Hindlimb muscle (tissue), 1 donor: ENCODE data around the gene SUCO. TPM values are rescaled to one million over a fixed set of nuclear protein-coding genes. Genes with fewer than 3 reads are reported as not detected.

Experiments used
- DNase-seq: peaks from one replicate; pipeline ENCODE4 v3.0.0-alpha.2; 2013
- polyA plus RNA-seq: library from polyadenylated mRNA; unstranded; fragments of 120-200 nt; gene quantifications from one replicate; pipeline ENCODE4 v1.2.1, GENCODE V29; 2013; ENCODE audit not compliant: insufficient read length

SUCO gene
- polyA plus RNA-seq, 1 donor = 36.4 TPM

DNA sequence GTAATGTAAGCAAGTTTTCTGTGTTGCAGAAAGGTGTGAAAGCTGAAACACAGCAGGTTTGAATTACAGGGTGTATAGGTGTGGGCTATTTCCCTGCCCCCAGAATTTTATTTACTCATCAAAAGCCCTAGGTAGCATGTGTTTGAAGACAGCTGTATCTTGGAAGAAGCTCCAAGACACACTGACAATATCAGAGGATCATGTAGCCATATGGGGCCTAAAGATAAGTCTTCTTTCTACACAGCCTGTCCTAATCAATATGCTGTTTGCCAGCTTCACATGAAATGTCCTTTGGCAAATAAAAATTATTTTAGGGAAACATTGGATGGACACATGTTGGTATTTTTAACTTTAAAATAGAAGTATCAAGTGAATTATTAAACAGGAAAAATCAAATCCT is 17.5 kb upstream of the SUCO start:
- DNase-seq = no peak

DNA sequence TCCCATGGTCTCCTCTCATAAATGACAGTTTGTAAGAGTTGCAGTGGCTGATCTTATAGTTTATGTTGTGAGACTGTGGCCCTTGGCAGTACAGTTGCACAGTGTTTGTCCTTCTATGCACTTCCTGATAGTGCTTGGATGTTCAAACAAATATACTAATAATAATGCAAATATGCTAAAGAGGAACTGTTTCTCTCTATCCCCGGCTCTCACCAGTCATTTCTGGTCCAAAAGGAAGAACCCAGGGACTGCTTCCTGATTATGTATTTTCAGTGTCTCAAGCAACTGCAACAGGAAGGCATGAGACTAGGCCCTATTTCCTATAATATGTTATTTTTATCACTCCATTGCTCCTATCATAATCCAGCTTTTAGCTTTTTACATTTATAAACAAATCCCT is 17.0 kb upstream of the SUCO start:
- no peak for DNase-seq

DNA sequence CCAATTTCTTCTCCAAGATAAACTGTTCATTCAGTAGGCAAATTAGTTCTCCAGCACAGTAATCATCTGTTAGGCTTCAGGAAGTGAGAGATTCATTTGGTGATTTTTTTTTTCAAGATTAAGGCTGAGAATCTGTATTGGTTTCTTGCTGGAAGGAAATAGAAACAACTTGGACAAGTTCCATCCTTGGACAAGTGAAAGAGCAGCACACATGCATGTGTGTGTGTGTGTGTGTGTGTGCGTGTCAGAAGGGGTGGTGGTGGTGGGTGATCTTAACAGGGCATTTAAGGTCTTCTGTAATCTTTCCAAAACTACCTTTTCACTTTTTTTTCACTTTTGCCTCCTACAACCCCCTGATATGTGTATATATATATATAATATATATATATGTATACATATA is 15.9 kb upstream of the SUCO start:
- no peak for DNase-seq

DNA sequence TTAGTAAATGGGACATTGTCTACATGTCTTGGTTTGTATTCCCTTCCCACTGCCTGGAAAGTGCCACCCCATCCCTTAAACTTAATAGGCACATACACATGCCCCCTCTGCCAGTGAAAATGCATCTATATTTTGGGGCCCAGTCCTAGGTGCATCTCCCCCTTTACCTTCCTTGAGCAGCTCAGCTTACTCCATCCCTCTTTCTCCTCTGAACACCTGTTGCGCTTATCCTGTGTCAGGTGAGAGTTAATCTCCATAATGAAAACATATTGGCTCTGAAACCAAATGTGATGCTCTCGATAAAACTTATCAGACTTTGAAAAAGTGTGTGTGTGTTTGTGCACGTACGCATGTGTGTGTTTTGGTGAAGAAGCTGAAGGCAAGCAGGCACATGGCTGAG is 15.4 kb upstream of the SUCO start:
- no peak for DNase-seq

DNA sequence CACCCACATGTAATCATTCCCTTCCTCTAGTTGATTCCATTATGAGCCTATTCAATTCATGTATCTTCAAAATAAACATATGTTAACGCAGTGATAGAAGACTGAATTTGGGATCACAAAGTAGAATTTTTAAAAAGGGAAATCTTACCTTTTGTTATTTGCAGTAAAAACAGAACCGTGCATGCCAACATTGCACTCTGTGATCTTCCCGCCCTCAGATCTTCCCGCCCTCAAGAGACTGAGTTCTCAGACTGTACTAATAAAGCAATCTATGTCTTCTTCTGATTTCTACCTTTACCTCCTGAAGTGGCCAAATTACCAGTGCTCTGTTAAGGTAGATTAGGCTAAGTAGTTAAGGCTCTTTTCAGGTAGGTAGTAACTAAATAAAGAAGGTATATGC is 3.6 kb upstream of the SUCO start:
- no peak for DNase-seq

DNA sequence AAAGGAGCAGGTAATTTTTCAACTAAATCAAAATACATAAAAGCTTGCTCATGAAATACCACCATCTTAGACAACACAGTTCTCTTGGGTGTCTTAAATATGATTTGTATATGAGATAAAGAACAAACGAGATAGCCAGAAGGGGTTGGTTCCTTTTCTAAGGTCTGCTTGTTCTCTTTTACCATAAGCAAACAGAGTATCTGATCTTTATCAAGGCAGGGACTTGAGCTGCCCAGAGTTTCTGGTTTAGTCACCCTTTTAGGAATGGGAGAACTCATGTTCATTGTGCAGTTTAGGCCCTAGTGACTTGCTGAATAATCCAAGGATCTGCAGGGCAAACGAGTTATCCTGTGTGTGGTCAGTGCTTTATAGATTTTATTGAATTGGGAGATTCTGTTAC is 3.0 kb upstream of the SUCO start:
- no peak for DNase-seq

DNA sequence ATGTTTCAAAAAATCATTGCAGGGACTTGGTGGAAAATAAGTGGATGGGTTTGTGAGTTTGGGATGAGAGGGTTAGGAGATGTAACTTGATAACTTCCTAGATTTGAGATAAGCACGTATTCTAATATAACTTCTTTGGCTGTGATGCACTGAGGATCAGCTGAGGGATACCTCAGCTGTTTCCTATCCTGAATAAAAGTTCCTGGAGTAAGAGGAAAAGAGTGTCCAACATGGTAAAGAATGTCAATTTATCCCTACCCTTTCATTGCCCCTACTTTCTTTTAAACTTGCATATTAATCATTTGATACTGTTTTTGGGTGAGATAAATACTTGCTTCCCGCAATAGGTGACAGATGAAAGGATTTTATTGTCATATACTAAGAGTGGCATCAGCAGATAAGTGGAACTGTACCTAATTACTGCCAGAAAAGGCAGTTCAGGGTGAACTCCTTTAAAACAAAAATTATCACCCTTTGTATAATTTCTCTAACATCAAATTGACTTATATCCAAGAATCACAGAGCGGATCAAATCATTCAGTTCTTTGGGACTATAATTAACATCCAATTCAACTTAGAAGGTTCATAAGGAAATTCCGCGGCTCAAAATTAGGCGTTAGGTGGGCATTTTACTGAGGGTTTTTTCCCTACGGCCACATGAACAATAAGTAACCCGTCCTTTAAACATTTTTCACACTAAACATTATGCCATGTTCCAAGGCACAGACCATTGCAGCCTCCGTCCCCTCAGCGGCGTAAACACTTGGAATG is 1.4 kb upstream of the SUCO start:
- no peak for DNase-seq

DNA sequence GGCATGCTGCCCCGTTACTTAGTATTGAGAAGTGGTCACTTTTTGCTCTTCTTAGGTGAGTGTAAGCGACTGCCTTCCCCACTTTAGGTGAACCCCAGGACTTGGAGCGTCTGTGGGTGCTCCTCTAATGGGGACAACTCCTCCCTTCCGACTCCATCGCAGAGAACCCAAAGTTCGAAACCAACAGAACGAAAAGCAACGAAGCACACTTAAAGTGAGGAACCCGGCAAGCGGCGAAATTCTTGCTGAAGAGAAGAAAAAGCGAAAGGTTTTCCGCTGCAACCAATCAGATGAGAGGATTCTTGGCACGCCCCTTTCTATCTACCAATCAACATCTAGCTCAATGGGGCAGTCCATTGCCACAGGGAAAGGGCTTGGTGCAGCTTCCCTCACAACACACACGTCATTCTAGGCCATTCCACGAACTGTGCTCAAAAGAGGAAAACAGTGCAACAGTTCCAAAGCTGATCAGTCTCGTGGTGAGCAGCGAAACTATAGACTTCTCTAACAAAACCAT is 709 bp upstream of the SUCO start:
- DNase-seq = peak; percentile 96

DNA sequence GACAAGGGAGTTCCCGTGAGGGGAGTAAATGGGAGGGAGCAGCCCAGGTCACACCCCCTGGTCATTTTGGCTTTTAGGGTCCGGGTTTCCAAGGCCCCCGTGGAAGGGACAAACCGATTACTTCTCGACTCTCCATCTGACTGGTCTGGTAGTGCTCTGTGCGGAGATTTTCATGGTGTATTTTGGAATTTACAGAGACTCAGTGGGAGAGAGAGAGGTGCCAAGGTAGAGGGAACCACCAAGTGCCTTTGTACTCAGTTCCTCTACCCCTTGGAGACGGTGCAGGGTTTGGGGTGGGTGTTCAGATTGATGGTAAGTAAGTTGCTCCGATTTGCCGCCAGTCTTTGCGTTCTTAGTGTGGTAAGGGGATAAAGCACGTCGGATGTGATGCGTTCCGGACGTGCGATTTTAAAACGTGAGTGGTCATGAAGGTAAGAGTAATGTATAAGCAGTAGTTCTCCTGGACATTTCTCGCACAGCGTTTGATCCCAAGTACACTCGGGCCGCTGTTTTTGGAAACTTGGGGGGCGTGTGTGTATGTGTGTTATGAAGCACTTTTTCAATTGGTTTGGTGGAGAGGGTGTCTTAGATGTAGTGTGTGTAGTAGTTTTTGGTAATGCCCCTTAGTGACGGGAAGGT is 682 bp downstream of the SUCO start:
- peak; percentile 50 for DNase-seq

DNA sequence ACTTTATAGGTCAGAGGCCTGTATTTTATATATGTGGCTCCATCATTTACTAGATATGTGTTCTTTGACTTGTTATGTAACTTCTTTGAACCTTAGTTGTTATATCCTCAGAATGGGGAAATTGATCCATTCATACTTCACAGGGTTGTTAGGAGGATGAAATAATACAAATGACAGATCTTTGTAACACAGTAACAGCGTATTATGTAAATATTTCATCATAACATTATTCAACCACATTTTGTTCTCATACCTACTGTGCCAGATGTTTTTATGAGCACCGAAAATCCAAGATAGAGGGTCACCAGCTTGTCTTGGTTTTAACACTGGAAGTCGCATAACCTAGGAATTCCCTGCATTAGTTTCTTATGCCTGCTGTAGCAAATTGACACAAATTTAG is 3.3 kb downstream of the SUCO start:
- DNase-seq = no peak

DNA sequence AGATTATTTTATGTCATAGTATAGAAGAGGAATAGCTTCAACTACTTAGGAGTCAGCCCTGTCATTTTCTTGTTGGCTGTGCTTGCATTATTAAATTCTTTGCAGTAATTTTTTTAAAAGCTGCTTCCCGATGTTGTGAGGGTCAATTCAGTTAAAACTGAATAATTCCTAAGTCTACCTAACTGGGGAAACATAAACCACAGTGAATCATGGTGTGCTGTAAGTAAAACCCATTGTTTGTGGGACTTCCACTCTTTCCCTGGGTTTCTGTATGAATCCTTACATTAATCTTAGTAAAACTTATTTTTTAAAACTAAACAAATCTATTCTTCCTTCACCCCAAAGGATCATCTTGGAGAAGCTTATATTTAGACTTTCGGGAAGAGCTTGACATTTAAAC is 4.4 kb downstream of the SUCO start:
- no peak for DNase-seq

DNA sequence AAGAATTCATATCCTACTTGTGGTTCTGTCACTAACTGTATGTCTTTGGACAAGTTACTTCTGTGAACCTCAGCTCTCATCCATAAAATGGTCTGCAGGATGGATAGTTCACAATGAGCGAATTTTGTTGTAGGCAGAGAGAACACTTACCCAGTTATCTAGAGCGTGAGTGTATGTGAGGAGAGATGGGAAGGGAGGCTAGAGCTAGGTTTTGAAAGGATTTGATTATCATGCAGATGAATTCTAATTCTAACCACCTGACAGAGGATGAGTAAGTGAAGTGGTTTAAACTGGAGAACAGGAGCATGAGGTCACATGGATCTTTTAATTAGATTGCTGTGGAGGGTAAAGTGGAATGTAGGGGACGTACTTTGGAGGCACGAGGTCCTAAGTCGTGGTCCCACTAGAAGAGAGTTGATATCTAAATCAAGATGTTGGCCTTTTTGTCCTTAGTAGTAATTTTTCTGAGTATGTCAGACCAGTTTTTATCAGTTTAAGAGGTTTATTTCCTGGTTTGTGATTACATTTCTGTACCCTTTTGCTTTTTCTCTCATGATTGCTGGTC is 5.0 kb downstream of the SUCO start:
- no peak for DNase-seq

DNA sequence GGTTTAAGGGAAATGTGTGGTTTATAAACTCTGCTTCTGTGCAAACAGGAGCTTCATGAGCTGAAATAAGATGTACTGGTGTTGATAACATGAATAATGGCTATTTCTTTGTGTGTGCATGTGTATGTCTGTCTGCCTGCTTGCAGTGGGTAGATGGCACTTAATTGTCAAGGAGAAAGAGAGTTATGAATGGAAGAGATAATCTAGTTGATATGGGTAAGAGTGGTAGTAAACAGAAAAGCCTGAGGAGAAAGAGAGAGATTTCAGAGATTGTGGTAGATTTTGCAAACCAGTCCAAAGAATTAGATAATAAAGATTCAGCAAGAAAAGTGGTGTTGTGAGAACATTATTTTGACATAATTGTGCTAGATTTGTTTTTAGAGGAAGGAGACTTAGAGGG is 7.7 kb downstream of the SUCO start:
- no peak for DNase-seq

DNA sequence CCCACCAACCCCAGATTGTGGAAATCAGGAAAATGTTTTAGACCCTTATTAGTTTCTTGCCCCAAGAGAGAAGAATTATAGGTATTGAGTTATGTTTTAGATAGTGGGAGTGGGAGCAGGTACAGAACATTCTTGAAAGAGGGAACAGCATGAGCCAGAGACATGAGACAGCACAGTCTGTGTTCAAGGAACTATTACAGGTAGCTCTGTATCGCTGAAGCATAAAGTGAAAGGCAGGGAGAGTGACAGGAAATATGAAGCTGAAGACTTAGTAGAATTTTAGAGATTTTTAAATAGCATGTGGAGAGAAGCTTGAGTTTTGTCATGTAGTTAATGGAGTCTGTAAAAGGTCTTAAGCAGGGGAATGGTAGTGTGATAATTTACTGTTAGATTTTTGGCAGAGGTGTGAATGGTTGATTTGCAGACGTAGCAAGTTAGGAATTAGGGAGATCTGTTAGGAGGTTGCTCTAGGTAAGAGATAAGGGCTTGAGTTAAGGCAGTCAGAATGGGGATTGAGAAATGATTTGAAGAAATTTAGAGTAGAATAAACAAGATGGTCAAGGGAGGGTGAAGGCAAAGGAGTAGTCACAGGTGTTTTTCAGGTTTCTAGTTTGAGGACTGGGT is 11.6 kb downstream of the SUCO start:
- DNase-seq = no peak

DNA sequence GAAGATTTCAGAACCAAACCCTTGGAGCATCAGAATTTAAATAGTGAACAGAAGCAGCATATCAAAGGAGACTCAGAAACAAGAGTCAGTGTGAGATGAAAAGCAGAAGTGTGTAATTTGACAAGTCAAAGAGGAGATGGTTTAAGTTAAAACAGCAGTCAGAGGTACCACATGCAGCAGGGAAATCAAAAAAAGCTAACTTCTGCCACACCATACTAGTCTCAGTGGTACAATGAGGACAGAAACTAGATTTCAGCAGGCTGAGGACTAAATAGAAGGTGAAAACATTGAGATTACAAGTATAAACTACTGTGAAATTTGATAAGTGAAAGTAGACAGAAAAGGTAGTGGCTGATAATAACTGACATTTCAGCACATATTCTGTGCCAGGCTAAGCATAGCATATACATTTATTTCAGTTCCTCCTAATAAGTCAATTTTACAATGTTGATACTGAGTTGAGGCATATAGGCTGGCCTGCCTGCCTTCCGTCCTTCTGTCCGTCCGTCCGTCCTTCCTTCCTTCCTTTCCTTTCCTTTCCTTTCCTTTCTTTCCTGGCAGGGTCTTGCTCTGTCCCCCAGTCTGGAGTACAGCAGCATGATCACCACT is 12.6 kb downstream of the SUCO start:
- no peak for DNase-seq

DNA sequence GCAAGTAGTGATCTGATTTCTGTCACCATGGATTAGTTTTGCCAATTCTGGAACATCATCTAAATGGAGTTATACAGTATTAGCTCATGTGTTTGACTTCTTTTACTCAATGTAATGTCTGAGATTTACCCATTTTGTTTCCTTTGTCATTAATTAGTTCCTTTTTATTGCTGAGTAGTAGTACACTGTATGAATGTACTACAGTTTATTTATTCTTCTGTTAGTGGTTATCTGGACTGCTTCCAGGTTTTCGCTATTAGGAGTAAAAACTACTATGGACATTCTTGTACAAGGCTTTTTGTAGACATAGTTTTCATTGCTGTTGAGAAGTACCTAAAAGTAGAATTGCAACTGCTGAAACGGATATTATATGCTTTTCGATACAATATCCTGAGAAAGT is 14.1 kb downstream of the SUCO start:
- no peak for DNase-seq

DNA sequence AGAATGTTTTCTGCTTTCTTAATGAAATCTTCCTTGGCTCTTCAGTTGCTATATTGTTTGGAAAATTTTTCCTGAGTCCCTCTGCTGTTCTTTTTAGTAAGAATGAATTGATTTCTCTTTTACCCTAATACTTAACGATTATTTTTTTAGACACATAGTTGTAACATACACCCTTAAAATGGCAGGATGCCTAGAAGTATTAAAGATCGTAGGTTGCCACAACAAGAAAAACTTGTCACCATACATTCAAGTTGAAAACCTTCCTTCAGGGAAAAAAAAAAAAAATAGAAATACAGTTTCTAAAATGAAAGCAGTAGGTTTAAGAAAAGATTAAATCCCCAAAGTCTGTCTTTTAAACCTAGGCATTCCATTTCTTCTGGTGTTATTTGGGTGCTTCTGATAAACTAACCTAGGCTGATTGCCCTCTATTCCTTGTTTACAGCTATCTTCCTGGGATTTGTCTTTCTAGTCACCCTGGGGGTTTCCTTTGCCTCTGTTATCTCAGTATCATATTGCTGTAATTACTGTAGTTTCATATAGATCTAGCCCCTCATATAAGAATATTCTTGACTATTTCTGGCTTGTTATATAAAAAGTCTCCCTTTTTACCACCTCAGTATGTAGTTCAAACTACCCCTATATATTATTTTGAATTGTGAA is 16.8 kb downstream of the SUCO start:
- DNase-seq = no peak

DNA sequence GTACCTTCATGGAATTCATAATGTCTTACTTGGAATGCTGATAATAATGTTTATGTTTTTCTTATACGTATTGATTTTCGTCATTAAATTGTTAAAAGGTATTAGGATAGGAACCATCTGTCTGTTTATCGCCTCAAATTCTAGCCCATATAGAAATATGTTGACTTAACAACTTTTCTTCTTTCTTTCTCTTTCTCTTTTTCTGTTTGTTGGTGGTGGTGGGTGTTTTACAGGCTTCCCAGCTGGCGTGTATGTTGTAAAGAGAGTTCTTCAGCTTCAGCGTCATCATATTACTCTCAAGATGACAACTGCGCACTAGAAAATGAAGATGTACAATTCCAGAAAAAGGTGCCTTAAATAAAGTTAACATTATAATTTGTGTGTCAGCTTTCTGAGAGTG is 18.3 kb downstream of the SUCO start:
- DNase-seq = no peak

DNA sequence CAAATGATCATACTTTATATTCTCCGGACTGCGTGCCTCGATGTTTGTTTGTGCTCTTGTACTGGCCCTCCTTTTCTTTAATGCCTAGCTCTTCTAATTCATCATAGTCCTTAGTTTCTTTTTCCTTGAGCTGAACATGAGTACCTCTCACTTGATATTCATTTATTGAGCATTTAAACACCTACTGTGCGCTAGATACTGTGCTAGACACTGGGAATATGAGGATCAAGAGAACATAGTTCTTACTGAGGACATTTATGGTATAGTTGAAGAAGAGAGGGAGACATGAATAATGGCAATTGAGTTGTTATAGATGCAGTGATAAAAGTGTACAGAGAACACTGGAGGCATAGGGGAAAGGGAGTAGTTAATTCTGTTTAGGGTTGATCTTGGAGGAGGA is 22.0 kb downstream of the SUCO start:
- DNase-seq = no peak

DNA sequence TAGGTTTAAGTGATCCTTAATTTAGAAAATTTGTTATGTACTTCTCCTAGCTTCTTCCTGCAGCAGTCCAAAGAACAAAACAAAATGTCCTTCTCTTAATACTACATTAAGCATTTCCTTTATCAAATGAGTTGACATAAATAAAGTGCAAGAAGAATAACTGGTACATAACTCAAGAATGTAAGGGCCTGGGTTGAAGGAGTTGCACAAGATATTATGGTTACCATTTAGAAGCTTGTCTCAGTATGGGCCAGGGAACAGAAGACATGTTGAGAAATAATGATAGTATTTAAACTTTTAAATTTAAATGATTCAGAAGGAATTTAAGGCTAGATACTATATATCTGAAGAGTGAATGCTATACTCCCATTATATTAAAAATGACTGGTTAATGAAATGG is 23.5 kb downstream of the SUCO start:
- no peak for DNase-seq

DNA sequence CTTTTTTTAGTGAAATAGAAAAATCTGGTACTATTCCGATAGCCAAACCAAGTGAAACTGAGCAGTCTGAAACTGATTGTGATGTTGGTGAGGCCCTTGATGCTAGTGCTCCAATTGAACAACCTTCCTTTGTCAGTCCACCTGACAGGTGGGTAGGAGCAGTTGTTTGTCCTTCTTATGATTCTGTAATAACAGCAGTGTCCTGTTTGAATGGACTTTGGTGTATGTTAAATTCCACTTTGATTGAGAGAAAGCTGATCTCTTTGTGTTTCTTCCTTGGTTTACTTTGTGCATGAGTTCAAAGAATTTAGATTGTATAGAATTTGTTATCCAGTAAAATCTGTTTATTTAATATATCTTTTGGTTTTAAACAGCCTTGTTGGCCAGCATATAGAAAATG is 24.3 kb downstream of the SUCO start:
- DNase-seq = no peak

DNA sequence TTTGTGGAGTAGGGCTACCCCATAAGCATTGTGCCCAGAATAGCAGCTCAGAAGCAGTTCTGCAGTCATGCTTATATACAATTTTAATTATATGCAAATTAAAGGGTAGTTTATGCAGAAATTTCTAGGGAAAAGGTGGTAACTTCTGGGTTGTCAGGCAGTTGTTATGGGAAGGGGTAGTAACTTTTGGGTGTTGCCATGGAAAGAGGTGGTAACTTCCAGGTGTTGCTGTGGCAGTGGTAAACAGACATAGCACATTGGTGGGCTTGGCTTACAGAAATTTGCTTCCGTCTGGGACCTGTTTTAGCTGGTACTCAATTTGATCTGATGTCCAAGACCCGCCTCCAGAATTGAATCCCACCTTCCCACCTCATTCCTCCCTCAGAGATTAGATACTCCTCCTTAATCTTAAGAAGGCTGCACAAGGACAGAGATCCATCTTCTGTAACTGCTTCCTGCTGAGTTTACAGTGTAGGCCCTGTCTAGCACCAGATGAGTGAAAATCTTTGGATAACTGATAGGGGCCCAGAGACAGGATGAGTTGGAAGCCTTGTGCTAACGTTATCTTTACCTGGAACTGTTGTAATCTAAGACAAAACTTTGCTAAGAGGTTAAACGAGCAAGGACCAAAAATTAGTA is 26.7 kb downstream of the SUCO start:
- DNase-seq = no peak
